Activated CD4-positive, alpha-beta T cell treated with anti-CD3 and anti-CD28 coated beads for 24 hours (primary cell): ENCODE measurements around the gene ARMH4.

Experiments used
- DNase-seq, 2 donors: peaks; one replicate each; pipeline ENCODE4 v3.0.0-alpha.2; 2020; ENCODE audit warnings: low read depth in 2 of 2

The ARMH4 gene

GRCh38 chr14:58098507-58098906 lies 53.5 kb downstream of the ARMH4 start:
- no peak for DNase-seq

- no peak for DNase-seq
Measured at GRCh38 chr14:58096731-58097130, 55.3 kb downstream of the ARMH4 start.

DNA sequence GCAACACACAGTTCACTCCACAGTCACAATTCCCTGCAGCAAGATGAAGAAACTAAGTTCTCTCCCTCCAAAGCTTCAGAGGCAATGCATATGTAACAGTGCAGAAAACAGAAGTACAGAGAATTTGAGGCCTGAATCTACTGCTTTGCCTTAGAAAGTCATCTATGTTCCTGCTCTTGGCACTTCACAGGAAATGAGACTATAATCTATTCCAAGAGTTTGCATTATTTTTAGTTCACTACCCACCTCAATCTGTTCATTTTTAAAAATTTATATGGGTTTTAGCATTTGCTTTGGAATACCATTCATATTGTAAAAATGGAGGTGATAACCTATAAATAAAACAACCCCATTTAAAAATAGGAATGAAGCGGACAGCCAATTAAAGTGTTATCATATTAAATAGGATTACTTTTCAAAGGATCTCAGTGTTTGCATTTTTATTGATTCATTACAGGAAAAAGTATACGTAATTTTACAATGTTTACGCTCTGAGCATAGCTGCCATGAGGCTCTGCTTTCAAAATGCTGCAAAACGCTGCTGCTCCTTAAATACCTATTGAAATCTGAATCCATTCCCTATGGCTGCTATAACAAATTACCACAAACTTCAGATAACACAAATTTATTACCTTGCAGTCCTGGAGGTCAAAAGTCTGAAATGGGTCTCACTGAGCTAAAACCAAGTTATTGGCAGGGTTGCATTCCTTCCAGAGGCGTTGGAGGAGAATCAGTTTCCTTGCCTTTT lies 60.0 kb downstream of the ARMH4 start:
- DNase-seq, result no peak

- DNase-seq, result no peak
Measured at GRCh38 chr14:58089612-58090011, 62.4 kb downstream of the ARMH4 start.

- DNase-seq, result no peak
Measured at GRCh38 chr14:58088961-58089360, 63.1 kb downstream of the ARMH4 start.

DNA sequence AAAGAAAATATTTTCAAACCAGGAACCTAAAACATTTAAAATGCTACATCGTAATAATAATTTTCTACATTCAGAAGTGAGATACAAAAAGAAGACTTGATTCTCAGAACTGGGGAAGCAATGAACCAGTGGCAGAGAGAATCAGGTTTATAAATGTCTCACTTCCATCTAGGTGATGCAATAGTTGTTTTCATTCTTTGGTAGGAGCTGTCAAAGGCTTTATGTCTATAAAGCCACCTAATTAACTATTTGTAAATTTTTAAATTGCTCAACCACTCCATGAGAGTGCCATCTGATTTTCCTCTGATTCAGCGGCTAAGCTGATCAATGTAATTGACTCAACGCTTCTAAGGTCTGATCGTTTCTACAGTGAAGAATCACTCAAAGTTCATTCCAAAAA lies 66.1 kb downstream of the ARMH4 start:
- DNase-seq, result no peak

- no peak for DNase-seq
Measured at GRCh38 chr14:58082491-58083098, 69.4 kb downstream of the ARMH4 start.

DNA sequence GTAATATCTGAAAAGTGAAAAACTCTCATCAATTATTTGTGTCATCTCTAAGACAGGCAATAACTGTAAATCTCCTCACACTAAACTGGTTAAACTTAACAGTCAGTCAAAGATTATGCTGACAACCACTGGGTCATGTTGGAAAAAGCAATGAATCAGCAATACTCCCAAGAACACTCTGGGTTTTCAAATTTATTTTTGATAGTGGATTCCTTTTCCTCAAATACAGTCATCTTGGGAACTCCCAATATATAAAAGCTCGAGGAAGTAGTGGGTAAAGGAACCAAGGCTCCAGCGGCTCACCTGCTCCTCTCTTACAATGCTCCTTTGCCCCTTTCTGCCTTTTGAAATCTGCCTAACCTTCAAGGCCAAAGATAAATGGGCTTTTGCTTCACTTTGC lies 70.0 kb downstream of the ARMH4 start:
- DNase-seq, result no peak

DNA sequence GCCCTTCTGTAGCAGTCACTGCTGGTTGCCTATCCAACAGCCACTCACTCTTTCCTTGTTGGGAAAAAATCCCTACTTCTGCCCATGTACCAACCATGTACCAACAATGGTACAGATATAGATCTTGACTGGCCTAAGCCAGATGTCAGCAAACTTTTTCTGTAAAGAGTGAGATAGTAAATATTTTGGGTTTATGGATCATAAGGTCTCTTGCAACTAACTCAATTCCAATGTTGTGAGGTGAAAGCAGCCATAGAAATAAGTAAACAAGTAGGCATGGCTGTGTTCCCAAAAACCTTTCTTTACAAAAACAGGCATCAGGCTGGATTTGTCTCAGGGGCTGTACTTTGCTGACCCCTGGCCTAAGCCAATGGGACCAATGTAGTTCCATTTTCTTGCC lies 73.5 kb downstream of the ARMH4 start:
- no peak for DNase-seq

DNA sequence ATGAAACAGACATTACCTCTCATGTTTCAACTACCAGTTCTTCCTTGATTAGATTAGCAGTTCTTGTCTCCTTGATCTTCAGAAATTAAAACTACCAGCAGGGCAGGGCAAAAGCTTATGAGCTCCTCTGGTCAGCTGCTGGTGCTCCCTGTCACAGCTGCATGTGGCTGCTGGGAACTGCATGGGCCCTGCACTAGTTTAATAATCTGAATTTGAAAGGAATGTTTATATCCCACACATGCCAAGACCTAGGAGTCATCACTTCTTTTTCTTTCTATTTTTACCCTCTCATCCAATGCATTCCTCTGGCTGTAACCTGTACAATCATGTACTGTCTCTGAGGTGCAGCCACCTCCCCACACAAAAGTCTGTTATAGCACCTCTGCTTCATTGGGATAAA lies 73.9 kb downstream of the ARMH4 start:
- no peak for DNase-seq

DNA sequence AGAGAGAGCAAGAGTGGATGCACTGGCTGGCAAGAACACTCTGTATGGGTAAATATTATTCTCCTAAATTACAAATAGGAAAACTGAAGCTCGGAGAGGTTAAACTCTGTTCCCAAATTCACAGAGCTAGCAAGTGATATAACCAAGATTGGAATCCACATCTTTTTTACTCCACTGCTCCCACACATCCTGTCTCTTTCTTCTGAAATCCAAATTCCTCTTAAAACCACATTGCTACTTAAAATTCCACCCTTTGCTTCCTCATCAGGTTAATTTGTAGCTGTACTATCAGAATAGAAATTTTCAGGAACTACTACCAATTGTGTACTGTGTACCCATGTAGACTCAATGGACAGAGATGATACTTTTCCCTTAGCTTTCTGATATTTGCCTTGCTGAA lies 74.4 kb downstream of the ARMH4 start:
- no peak for DNase-seq

DNA sequence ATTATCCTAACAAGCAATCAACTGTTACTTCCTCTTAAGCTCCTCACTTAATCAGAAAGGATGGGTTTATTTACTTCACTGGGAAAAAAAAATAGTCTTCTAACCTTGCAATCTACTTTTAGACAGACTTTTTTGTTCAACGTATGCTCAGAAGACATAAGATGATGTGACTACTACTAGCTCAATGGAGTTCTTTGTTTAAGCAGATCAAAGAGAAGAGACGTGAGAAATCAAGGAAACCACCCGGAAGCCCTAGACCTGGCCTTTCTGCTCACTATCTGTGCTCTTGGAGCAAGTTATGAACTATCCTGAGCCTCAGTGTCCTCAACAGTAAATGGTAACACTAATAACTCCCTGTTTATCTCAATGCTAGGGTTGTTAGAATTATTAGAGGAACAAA lies 78.5 kb downstream of the ARMH4 start:
- no peak for DNase-seq

DNA sequence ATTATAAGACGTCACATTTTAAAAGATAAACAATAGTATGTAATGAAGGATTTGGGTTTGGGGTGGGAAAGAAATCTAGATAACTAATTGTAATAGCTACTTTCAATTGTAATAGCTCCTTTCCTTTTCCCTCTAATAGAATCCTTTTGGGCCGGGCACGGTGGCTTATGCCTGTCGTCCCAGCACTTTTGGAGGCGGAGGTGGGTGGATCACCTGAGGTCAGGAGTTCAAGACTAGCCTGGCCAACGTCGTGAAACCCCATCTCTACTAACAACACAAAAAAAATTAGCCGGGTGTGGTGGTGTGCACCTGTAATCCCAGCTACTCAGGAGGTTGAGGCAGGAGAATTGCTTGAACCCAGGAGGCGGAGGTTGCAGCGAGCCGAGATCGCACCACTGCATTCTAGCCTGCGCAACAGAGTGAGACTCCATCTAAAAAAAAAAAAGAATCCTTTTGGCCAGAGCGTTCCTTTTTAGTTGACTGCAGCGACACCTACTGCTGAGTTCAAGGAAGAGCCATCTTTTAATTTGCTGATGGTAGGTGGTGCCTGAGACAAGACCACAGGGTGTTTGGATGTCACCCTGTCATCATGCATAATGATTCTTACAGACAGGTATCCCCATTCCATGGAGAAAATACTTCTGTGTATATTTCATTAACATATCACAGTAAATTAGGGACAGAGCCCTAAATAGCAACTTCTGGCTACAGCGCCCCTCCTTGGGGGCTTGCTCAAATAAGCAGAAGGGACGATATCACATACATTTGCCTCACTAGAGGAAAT lies 79.5 kb downstream of the ARMH4 start:
- DNase-seq, result peak; percentile 21 to 24

GRCh38 chr14:58071341-58071740 lies 80.7 kb downstream of the ARMH4 start:
- DNase-seq, result no peak

- no peak for DNase-seq
Measured at GRCh38 chr14:58068306-58068705, 83.7 kb downstream of the ARMH4 start.

DNA sequence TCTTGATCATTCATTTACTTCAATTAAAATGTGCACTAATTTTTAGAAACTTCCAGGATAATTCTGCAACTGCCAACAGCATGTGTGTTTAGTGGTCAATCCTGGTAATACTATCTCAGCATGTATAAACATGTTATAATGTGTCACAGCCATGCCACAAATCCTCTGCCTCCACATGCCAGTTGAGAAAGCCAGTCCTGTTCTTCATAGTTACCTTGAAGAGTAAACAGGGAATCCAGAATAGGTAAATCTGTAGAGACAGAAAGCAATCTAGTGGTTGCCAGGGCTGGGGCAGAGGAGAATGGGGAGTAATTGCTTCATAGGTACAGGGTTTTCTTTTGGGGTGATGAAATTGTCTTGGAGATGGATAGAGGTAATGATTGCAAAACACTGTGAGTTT lies 85.9 kb downstream of the ARMH4 start:
- DNase-seq, result no peak

DNA sequence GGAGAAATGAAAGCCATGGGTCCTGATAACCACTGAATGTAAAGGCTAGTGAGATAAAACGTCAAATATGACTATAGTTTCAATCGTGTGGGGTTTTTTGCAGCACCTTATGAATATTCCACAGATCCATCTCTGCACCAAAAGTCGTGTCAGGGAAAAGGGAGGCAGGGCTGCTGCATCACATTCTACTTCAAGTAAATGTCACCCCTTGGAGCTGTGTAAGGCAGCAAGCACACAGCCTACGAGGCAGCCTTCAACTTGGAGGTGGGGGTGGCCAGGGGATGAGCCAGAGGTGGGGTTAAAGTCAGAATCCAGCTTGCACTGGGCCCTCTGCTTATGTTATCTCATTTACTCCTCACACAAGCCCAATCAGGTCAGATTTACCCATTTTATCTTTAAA lies 90.4 kb downstream of the ARMH4 start:
- no peak for DNase-seq

- no peak for DNase-seq
Measured at GRCh38 chr14:58060898-58061297, 91.1 kb downstream of the ARMH4 start.

DNA sequence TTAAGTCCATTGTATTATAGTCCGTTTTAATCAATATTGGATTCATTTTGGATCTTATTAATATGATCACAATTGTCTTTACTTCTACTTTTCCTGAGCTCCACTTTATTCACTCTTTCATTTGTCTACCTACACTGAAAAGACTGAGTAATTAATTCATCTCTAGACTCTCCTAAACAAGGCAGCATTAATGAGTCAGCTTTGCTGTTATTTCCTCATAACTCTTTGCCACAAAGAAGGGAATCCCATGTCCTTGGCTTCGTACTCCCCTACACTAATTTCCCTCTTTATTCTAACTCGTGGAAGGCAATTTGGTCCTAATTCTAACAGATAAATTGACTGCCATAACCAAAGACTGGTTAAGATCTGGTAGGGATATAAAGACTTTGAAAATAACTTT lies 91.9 kb downstream of the ARMH4 start:
- DNase-seq, result no peak

DNA sequence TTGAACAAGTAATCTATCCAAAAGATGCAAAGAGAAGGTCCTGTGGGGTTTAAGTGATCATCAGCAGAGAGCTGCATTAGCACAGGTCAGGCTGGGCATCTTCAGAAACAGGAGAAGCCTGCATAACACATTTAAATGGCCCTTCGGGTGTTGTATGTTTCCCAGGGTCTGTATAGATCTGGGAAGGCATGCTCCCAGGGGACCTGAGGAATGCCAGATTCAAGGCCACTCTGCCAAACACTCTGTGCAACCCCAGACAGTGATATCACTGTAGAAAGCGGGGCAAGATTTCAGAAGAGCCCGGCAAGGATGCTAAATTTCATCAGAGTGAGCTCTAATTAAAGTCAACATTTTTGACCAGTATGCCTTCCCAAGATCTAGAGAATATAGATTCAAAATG lies 92.9 kb downstream of the ARMH4 start:
- DNase-seq, result no peak

DNA sequence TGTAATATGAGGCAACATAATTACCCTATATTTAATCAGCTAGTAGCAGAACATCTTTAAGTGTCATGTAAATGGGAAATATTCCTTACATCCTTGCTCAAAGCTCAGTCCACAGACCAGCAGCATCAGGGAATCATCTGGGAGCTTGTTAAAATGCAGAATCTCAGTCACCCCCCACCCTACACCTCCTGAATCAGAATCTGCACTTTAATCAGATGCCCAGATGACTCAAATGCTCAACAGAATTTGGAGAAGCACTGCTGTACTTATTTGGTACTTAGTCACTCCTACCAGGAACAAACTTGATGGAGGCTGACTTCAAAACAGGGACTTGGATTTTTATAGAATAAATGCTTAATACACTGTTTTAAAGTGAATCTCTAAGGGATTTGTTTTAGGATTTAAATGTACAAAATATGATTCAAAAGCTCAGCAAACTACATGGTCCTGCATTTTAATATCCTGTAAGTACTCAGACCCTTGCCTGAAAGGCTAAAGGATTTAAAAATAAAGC lies 96.5 kb downstream of the ARMH4 start:
- DNase-seq, result no peak

DNA sequence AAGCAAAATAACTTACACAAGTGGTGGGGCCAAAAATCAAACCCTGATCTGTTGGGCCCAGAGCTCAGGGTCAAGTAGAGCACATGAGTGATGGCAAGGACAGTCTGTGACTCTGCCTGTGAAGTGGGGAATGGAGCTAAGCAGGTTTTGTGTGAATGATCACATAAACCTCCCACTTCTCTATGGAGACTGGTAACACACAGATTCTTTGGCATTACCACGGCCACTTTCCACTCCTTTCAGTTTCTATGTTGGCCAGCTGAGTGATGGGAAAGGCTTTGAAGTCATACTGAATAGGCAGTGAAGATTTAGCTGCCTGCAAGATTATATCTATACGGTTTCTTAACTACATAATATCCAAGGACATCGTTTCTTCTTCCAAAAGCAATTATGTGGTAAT lies 97.9 kb downstream of the ARMH4 start:
- no peak for DNase-seq

GRCh38 chr14:58048219-58048618 lies 103.8 kb downstream of the ARMH4 start:
- no peak for DNase-seq
